Measurements from ENCODE around the gene GNS.
"Not testable (repeated sequence)": the region's sequence is repeated elsewhere in the genome, so short reads cannot be mapped to it uniquely, and the experiment has no call there.

Gene GNS

GRCh38 chr12:64694130-64695040, 64.8 kb downstream of the GNS start:
- TF ChIP-seq, protein P1, sequence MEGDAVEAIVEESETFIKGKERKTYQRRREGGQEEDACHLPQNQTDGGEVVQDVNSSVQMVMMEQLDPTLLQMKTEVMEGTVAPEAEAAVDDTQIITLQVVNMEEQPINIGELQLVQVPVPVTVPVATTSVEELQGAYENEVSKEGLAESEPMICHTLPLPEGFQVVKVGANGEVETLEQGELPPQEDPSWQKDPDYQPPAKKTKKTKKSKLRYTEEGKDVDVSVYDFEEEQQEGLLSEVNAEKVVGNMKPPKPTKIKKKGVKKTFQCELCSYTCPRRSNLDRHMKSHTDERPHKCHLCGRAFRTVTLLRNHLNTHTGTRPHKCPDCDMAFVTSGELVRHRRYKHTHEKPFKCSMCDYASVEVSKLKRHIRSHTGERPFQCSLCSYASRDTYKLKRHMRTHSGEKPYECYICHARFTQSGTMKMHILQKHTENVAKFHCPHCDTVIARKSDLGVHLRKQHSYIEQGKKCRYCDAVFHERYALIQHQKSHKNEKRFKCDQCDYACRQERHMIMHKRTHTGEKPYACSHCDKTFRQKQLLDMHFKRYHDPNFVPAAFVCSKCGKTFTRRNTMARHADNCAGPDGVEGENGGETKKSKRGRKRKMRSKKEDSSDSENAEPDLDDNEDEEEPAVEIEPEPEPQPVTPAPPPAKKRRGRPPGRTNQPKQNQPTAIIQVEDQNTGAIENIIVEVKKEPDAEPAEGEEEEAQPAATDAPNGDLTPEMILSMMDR (IDR thresholded peaks at IDR 0.05; ENCODE audit: insufficient read depth, low read length, poor library complexity, severe bottlenecking), result no peak
- no peak for DNase-seq (ENCODE audit: extremely low read depth, insufficient read length)
- no peak overlapping the region for H3K4me3 ChIP-seq (replicated peaks; ENCODE audit: low read depth, low read length)
- no peaks in the 10 kb centered on the region for H3K27me3 ChIP-seq (replicated peaks; ENCODE audit: control insufficient read depth, insufficient read depth, low read length)
- H3K36me3 ChIP-seq (ENCODE audit: control insufficient read depth, insufficient read depth, low read length), result peaks cover 9% of the 10 kb centered on the region

- no peak for DNase-seq (ENCODE audit: extremely low read depth, insufficient read length)
- Histone ChIP-seq H3K4me3 (replicated peaks; ENCODE audit: low read depth, low read length) (no peak overlapping the region), H3K27me3 (replicated peaks; ENCODE audit: control insufficient read depth, insufficient read depth, low read length) (no peaks in the 10 kb centered on the region), H3K36me3 (ENCODE audit: control insufficient read depth, insufficient read depth, low read length) (peaks cover 18% of the 10 kb centered on the region)
- TF ChIP-seq, protein P1 (IDR thresholded peaks at IDR 0.05; ENCODE audit: insufficient read depth, low read length, poor library complexity, severe bottlenecking), result no peak
Observed at GRCh38 chr12:64691795-64692583, 67.2 kb downstream of the GNS start.

DNA sequence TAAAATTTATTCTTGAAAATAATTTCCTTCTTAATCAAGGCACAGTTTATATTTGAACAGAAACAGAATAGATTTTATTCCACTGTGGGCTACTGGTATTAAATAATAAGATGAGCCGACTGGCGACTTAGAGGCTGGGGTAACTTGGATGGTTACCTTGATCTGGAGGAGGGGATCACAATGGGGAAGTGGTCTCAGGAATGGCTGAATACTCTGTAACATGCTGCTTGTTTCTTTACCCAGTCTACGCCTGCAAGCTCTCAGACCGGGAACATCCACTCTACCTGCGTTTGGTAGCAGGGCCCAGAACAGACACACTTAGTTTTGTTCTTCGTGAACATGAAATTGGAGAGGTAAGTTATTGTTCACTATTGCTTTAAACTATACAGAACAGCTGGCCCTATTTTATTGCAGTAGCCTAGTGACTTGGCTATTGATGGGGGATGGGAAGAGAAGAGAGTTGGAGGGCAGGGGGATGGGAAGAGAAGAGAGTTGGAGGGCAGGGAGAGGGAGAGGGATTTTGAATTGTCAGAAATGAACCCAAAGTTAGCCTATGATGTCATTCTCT, 67.9 kb downstream of the GNS start:
- no peaks in the 10 kb centered on the region for H3K27me3 ChIP-seq (replicated peaks; ENCODE audit: control insufficient read depth, insufficient read depth, low read length)
- H3K4me3 ChIP-seq (replicated peaks; ENCODE audit: low read depth, low read length), result no peak overlapping the region
- DNase-seq (ENCODE audit: extremely low read depth, insufficient read length), result no peak
- peaks cover 18% of the 10 kb centered on the region for H3K36me3 ChIP-seq (ENCODE audit: control insufficient read depth, insufficient read depth, low read length)
- TF ChIP-seq, protein P1 (IDR thresholded peaks at IDR 0.05; ENCODE audit: insufficient read depth, low read length, poor library complexity, severe bottlenecking), result no peak

GRCh38 chr12:64690236-64690635, 69.0 kb downstream of the GNS start:
- not testable (repeated sequence) for DNase-seq (ENCODE audit: extremely low read depth, insufficient read length); H3K27me3 ChIP-seq (replicated peaks; ENCODE audit: control insufficient read depth, insufficient read depth, low read length); H3K4me3 ChIP-seq (replicated peaks; ENCODE audit: low read depth, low read length)
- peaks cover 22% of the 10 kb centered on the region for H3K36me3 ChIP-seq (ENCODE audit: control insufficient read depth, insufficient read depth, low read length)

GRCh38 chr12:64688715-64689114, 70.5 kb downstream of the GNS start:
- Histone ChIP-seq H3K27me3 (replicated peaks; ENCODE audit: control insufficient read depth, insufficient read depth, low read length) (no peaks in the 10 kb centered on the region), H3K4me3 (replicated peaks; ENCODE audit: low read depth, low read length) (no peak overlapping the region), H3K36me3 (ENCODE audit: control insufficient read depth, insufficient read depth, low read length) (peaks cover 16% of the 10 kb centered on the region)
- TF ChIP-seq, protein P1 (IDR thresholded peaks at IDR 0.05; ENCODE audit: insufficient read depth, low read length, poor library complexity, severe bottlenecking), result no peak
- no peak for DNase-seq (ENCODE audit: extremely low read depth, insufficient read length)

DNA sequence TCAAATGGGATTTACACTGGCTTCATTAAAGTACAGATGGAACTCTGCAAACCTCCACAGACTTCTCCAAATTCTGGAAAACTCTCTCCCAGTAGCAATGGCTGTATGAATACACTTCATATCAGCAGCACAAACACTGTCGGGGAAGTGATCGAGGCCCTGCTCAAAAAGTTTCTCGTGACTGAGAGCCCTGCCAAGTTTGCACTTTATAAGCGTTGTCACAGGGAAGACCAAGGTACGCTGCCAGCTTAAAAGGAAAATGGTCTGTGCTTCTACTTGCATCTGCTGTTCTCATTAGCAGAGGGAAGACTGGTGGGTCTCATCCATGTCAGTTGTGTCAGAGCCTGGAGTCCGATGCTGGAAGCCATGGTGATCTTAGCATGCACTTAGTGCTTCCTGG, 71.0 kb downstream of the GNS start:
- Histone ChIP-seq H3K4me3 (replicated peaks; ENCODE audit: low read depth, low read length) (no peak overlapping the region), H3K36me3 (ENCODE audit: control insufficient read depth, insufficient read depth, low read length) (peaks cover 15% of the 10 kb centered on the region), H3K27me3 (replicated peaks; ENCODE audit: control insufficient read depth, insufficient read depth, low read length) (no peaks in the 10 kb centered on the region)
- TF ChIP-seq, protein P1 (IDR thresholded peaks at IDR 0.05; ENCODE audit: insufficient read depth, low read length, poor library complexity, severe bottlenecking), result no peak
- no peak for DNase-seq (ENCODE audit: extremely low read depth, insufficient read length)
